H9 (cell line): Measurements from ENCODE around the gene SIGLEC12. TPM values are rescaled to one million over a fixed set of nuclear protein-coding genes. Genes with fewer than 3 reads are reported as not detected.

ENCODE experiments used
- DNase-seq: peaks from one replicate; pipeline ENCODE4 v3.0.0-alpha.2; 2017
- H2AFZ ChIP-seq: one replicate; pipeline ENCODE4 v1.6.1; 2013; ENCODE audit warnings: mild to moderate bottlenecking, low read length, control low read depth, moderate library complexity
- H2AK5ac ChIP-seq: 2 replicates; pipeline ENCODE4 v1.6.1; 2013; ENCODE audit warnings: low read length, control low read depth, mixed read lengths; ENCODE audit not compliant: insufficient read length
- H2BK120ac ChIP-seq: one replicate; pipeline ENCODE4 v1.6.1; 2013; ENCODE audit warnings: low read depth, mild to moderate bottlenecking, low read length, control low read depth, inconsistent platforms; ENCODE audit not compliant: poor library complexity, severe bottlenecking
- H2BK12ac ChIP-seq: 2 replicates; pipeline ENCODE4 v1.6.1; 2013; ENCODE audit warnings: low read length, control low read depth, mixed read lengths, low read depth; ENCODE audit not compliant: insufficient read length
- H2BK15ac ChIP-seq: 2 replicates; pipeline ENCODE4 v1.6.1; 2013; ENCODE audit warnings: low read depth, low read length, control low read depth
- H2BK20ac ChIP-seq: one replicate; pipeline ENCODE4 v1.6.1; 2013; ENCODE audit warnings: low read depth, mild to moderate bottlenecking, low read length, control low read depth, inconsistent platforms; ENCODE audit not compliant: poor library complexity, severe bottlenecking
- H2BK5ac ChIP-seq: 2 replicates; pipeline ENCODE4 v1.6.1; 2013; ENCODE audit warnings: low read length, control low read depth, mixed read lengths; ENCODE audit not compliant: insufficient read length
- H3K14ac ChIP-seq: 2 replicates; pipeline ENCODE4 v1.6.1; 2013; ENCODE audit warnings: low read length, control low read depth; ENCODE audit not compliant: insufficient read depth
- H3K18ac ChIP-seq: 2 replicates; pipeline ENCODE4 v1.6.1; 2013; ENCODE audit warnings: low read depth, mild to moderate bottlenecking, mixed read lengths, low read length, control low read depth; ENCODE audit not compliant: insufficient read length
- H3K23ac ChIP-seq: 2 replicates; pipeline ENCODE4 v1.6.1; 2013; ENCODE audit warnings: low read length, control low read depth, mixed read lengths, low read depth; ENCODE audit not compliant: insufficient read length
- H3K23me2 ChIP-seq: 2 replicates; pipeline ENCODE4 v1.6.1; 2013; ENCODE audit warnings: low read depth, mild to moderate bottlenecking, mixed read lengths, low read length, control low read depth; ENCODE audit not compliant: insufficient read length, poor library complexity, severe bottlenecking
- H3K27ac ChIP-seq: 2 replicates; pipeline ENCODE4 v1.5.1; 2013; ENCODE audit warnings: low read length, control low read depth, mixed read lengths, low read depth; ENCODE audit not compliant: insufficient read length
- H3K27me3 ChIP-seq: 2 replicates; pipeline ENCODE4 v1.6.1; 2013; ENCODE audit warnings: low read length, control low read depth, inconsistent platforms; ENCODE audit not compliant: insufficient read depth
- H3K4ac ChIP-seq: 2 replicates; pipeline ENCODE4 v1.6.1; 2013; ENCODE audit warnings: low read depth, mild to moderate bottlenecking, control low read depth, inconsistent platforms, low read length, moderate library complexity
- H3K4me1 ChIP-seq: 2 replicates; pipeline ENCODE4 v1.6.1; 2013; ENCODE audit warnings: low read length, control low read depth, inconsistent platforms; ENCODE audit not compliant: insufficient read depth
- H3K4me2 ChIP-seq: 2 replicates; pipeline ENCODE4 v1.6.1; 2013; ENCODE audit warnings: low read length, control low read depth, mixed read lengths; ENCODE audit not compliant: insufficient read length, insufficient read depth
- H3K56ac ChIP-seq: 2 replicates; pipeline ENCODE4 v1.6.1; 2013; ENCODE audit warnings: low read depth, mild to moderate bottlenecking, mixed read lengths, low read length, control low read depth; ENCODE audit not compliant: insufficient read length
- H3K79me1 ChIP-seq: 2 replicates; pipeline ENCODE4 v1.6.1; 2013; ENCODE audit warnings: low read depth, mild to moderate bottlenecking, moderate library complexity, low read length, control low read depth, inconsistent platforms; ENCODE audit not compliant: insufficient read depth, poor library complexity, severe bottlenecking
- H3K79me2 ChIP-seq: 2 replicates; pipeline ENCODE4 v1.6.1; 2013; ENCODE audit warnings: low read length, control low read depth, inconsistent platforms; ENCODE audit not compliant: insufficient read depth
- H3K9ac ChIP-seq: 2 replicates; pipeline ENCODE4 v1.6.1; 2013; ENCODE audit warnings: low read length, control low read depth, mixed read lengths; ENCODE audit not compliant: insufficient read length; ENCODE audit errors: extremely low read depth
- H3K9me3 ChIP-seq: one replicate; pipeline ENCODE4 v1.6.1; 2013; ENCODE audit warnings: low read depth, low read length, inconsistent platforms; ENCODE audit not compliant: control insufficient read depth
- H3T11ph ChIP-seq: one replicate; pipeline ENCODE4 v1.6.1; 2013; ENCODE audit warnings: mild to moderate bottlenecking, low read length, control low read depth, inconsistent platforms
- H4K20me1 ChIP-seq: one replicate; pipeline ENCODE4 v1.6.1; 2013; ENCODE audit not compliant: control insufficient read depth, insufficient read length, insufficient read depth
- H4K5ac ChIP-seq: 2 replicates; pipeline ENCODE4 v1.6.1; 2013; ENCODE audit warnings: low read depth, mild to moderate bottlenecking, mixed read lengths, low read length, control low read depth; ENCODE audit not compliant: insufficient read length
- H4K8ac ChIP-seq: replicated peaks from 2 replicates; pipeline ENCODE4 v1.6.1; 2013; ENCODE audit warnings: low read length, control low read depth, mixed read lengths, low read depth; ENCODE audit not compliant: insufficient read length
- H4K91ac ChIP-seq: 2 replicates; pipeline ENCODE4 v1.6.1; 2013; ENCODE audit warnings: low read depth, mild to moderate bottlenecking, moderate library complexity, mixed read lengths, low read length, control low read depth; ENCODE audit not compliant: insufficient read length
- H3K27ac Mint-ChIP-seq, 3 experiments: 2 replicates in 2 of 3; 3 replicates in 1 of 3; pipeline ENCODE4 v1.8.0; 2020 to 2021; ENCODE audit warnings: mixed read lengths in 3 of 3, mild to moderate bottlenecking in 1 of 3, moderate library complexity in 1 of 3
- H3K27me3 Mint-ChIP-seq: 2 replicates; pipeline ENCODE4 v1.8.0; 2021; ENCODE audit warnings: low read depth, mild to moderate bottlenecking, moderate library complexity, mixed read lengths
- H3K36me3 Mint-ChIP-seq, 3 experiments: 2 replicates in 2 of 3; 3 replicates in 1 of 3; pipeline ENCODE4 v1.8.0; 2020 to 2021; ENCODE audit warnings: low read depth in 3 of 3, mixed read lengths in 3 of 3; ENCODE audit not compliant: insufficient read depth in 1 of 3
- H3K4me1 Mint-ChIP-seq, 2 experiments: 2 replicates each; pipeline ENCODE4 v1.8.0; 2020; ENCODE audit warnings: mixed read lengths in 2 of 2
- H3K4me3 Mint-ChIP-seq, 2 experiments: 2 replicates in 1 of 2; 3 replicates in 1 of 2; pipeline ENCODE4 v1.8.0; 2020 to 2021; ENCODE audit warnings: mild to moderate bottlenecking in 2 of 2, mixed read lengths in 2 of 2, moderate library complexity in 1 of 2
- H3K9me3 Mint-ChIP-seq, 2 experiments: 2 replicates in 1 of 2; 3 replicates in 1 of 2; pipeline ENCODE4 v1.8.0; 2020; ENCODE audit warnings: mild to moderate bottlenecking in 2 of 2, mixed read lengths in 2 of 2, moderate library complexity in 1 of 2
- WGBS: extraction: QIAGEN DNeasy Blood & Tissue Kit; methylation state at CpG from one replicate; pipeline ENCODE4 v1.1.7; 2013; ENCODE audit warnings: missing lambda C conversion rate, low lambda C conversion rate, mixed read lengths; ENCODE audit not compliant: insufficient read length; ENCODE audit errors: extremely low coverage; 5-methylcytosine and 5-hydroxymethylcytosine counted together
- total RNA-seq: library from RNA; stranded (reverse); gene quantifications from 2 replicates; pipeline ENCODE4 v1.2.1, GENCODE V29; 2021
- TF ChIP-seq, protein P1 (sequence below): fragments of 200-600 bp; sonication (generic); conservative IDR thresholded peaks from 3 replicates; pipeline ENCODE4 v1.8.0; 2021; ENCODE audit warnings: antibody characterized with exemption, mild to moderate bottlenecking

Gene SIGLEC12
- total RNA-seq, 1 experiment from 2014 or later = not detected

DNA sequence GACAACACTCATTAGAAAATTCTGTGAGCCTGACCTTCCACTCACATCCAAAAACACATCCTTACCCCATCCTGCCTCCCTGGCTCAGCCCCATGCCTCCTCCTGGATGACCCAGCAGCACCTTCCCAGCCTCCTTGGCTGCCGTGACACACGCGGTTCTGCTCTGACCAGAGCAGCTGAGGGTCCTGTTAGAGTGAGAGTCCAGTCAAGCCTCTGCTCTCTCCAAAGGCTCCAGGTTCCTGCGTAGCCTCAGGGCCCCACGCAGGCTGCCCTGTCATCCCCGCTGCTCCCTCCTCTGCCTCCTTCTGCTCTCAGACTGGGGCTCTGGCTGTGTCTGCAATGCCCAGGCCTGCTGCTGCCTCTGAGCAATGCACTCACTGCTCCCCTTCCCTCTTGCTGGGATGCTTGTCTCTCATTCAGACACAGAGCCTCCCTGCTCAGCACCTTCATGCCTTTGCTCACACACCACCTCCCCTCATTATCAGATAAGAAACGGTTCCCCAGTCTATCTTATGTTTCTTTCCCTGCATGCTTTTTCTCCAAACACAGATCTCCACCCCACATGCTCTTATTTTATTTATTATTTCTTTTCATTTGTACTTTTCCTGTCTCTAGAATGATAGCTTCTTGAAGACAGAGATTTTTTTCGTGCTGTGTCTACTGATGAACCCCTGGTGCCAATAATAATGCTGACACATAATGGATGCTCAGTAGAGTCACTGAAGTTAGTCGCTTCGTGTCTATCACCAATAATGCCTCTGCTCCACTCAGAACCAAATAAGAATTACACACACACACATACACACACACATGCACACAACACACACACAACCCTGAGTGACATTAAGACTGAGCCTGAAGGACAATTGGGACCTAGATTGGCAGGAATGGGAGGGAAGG, 40.1 kb upstream of the SIGLEC12 start:
- Histone ChIP-seq H2AFZ (no peak overlapping the region), H2BK5ac (no peak overlapping the region), H3K79me1 (no peaks in the 10 kb centered on the region), H3K79me2 (no peaks in the 10 kb centered on the region), H3K9me3 (no peaks in the 10 kb centered on the region), H2BK12ac (no peak overlapping the region), H3K4me1 (no peaks in the 10 kb centered on the region), H4K91ac (no peak overlapping the region), H3K56ac (no peak overlapping the region), H3K4ac (no peak overlapping the region), H3K27me3 (no peaks in the 10 kb centered on the region), H2BK15ac (no peak overlapping the region), H3T11ph (no peak overlapping the region), H3K14ac (no peak overlapping the region), H4K20me1 (no peaks in the 10 kb centered on the region), H3K27ac (no peak overlapping the region), H3K23ac (no peak overlapping the region), H4K8ac (no peak overlapping the region), H3K23me2 (no peaks in the 10 kb centered on the region), H3K9ac (no peak overlapping the region), H2BK120ac (no peak overlapping the region), H2AK5ac (no peak overlapping the region), H3K18ac (no peak overlapping the region), H4K5ac (no peak overlapping the region), H2BK20ac (no peak overlapping the region), H3K4me2 (no peak overlapping the region)
- peaks cover 45 to 90% of the 10 kb centered on the region in 2 experiments for H3K9me3 Mint-ChIP-seq
- no CpG with 5 or more reads among the region's 10 CpGs for WGBS
- no peaks in the 10 kb centered on the region for H3K4me1 Mint-ChIP-seq
- TF ChIP-seq, protein P1, sequence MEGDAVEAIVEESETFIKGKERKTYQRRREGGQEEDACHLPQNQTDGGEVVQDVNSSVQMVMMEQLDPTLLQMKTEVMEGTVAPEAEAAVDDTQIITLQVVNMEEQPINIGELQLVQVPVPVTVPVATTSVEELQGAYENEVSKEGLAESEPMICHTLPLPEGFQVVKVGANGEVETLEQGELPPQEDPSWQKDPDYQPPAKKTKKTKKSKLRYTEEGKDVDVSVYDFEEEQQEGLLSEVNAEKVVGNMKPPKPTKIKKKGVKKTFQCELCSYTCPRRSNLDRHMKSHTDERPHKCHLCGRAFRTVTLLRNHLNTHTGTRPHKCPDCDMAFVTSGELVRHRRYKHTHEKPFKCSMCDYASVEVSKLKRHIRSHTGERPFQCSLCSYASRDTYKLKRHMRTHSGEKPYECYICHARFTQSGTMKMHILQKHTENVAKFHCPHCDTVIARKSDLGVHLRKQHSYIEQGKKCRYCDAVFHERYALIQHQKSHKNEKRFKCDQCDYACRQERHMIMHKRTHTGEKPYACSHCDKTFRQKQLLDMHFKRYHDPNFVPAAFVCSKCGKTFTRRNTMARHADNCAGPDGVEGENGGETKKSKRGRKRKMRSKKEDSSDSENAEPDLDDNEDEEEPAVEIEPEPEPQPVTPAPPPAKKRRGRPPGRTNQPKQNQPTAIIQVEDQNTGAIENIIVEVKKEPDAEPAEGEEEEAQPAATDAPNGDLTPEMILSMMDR = no peak
- DNase-seq = no peak
- H3K36me3 Mint-ChIP-seq = peaks cover 0 to 17% (median 0%) of the 10 kb centered on the region in 3 experiments; a peak in 3 of 7 replicates
- H3K4me3 Mint-ChIP-seq = no peak overlapping the region
- H3K27ac Mint-ChIP-seq = no peak overlapping the region
- peaks cover 40% of the 10 kb centered on the region for H3K27me3 Mint-ChIP-seq
